Coronary artery (tissue), 2 donors: Measurements from ENCODE around the gene SMS.

ENCODE experiments used
- DNase-seq: peaks from one replicate; pipeline ENCODE4 v3.0.0-alpha.2; 2017; ENCODE audit warnings: low spot score
- H3K27ac ChIP-seq, 2 donors: fragments of 200-600 bp; sonication (generic); one replicate each; pipeline ENCODE4 v1.5.1; 2016 to 2019
- H3K4me3 ChIP-seq: fragments of 200-600 bp; sonication (generic); 2 replicates; pipeline ENCODE4 v1.5.1; 2016; ENCODE audit warnings: mild to moderate bottlenecking, moderate library complexity
- TF ChIP-seq, protein P1 (sequence below): fragments of 200-600 bp; sonication (generic); IDR thresholded peaks from one replicate; pipeline ENCODE4 v1.5.1; 2019; ENCODE audit warnings: antibody characterized with exemption

Gene SMS

DNA sequence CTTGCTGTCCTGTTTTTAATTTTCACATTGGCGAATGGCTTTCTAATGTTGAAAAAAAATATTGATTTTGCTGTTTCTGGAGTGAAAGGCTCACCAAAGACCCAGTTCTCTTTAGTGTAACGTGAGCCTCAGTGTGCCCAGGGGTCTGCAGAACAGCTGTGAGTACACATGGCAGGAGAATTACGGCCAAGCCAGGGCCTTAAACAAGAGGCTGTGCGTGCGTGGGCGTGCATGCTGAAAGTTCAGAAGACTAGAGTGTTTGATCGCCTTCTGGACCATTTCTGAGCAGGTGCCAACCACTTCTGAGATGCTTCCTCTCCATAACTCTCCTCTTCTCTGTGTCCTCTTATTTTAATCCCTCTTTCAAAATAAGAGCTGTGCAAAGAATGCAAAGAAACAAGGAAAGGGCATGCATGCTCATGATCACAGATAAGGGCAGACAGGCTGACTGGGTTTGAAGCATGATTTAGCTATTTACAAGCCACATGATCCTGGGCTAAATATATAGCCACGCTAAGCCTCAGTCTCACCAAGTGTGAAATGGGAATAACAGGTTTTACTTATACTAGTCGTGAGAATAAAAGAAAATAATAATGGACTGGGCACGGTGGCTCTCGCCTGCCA is 101.5 kb downstream of the SMS start:
- TF ChIP-seq, protein P1, sequence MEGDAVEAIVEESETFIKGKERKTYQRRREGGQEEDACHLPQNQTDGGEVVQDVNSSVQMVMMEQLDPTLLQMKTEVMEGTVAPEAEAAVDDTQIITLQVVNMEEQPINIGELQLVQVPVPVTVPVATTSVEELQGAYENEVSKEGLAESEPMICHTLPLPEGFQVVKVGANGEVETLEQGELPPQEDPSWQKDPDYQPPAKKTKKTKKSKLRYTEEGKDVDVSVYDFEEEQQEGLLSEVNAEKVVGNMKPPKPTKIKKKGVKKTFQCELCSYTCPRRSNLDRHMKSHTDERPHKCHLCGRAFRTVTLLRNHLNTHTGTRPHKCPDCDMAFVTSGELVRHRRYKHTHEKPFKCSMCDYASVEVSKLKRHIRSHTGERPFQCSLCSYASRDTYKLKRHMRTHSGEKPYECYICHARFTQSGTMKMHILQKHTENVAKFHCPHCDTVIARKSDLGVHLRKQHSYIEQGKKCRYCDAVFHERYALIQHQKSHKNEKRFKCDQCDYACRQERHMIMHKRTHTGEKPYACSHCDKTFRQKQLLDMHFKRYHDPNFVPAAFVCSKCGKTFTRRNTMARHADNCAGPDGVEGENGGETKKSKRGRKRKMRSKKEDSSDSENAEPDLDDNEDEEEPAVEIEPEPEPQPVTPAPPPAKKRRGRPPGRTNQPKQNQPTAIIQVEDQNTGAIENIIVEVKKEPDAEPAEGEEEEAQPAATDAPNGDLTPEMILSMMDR = no peak
- DNase-seq = no peak
- Histone ChIP-seq H3K27ac (no peak overlapping the region), H3K4me3 (no peak overlapping the region)

DNA sequence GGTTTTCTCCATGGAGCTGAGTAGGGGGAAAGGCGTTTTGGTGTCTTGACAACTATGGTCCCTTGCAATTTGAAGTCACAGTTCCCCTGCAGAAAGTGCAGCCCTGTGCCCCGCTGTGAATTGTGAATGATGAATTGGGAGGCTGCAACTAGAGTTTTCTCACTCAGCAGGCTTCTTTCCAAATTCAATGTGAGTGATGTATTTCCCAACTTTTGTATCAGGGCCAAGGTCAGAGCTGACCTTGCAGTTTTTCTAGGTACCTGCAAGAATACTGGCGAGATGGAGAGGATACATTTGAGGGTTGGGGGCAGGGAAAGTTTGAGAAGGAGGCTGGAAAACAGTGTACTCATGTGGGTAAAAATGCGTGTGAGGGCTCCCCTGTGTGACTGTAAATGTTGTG is 103.4 kb downstream of the SMS start:
- TF ChIP-seq, protein P1 = no peak
- no peak for DNase-seq
- Histone ChIP-seq H3K4me3 (no peak overlapping the region), H3K27ac (no peak overlapping the region)
